AG09309 (cell line): ENCODE results near the gene ZNF521.

ENCODE experiments used
- DNase-seq: peaks from one replicate; pipeline ENCODE4 v3.0.0-alpha.2; 2010; ENCODE audit warnings: low read depth
- H3K4me3 ChIP-seq: 2 replicates; pipeline ENCODE4 v1.5.1; 2011; ENCODE audit warnings: mild to moderate bottlenecking, low read depth, low read length, moderate library complexity; ENCODE audit not compliant: control insufficient read depth
- TF ChIP-seq, protein P1 (sequence below): IDR thresholded peaks from 2 replicates; pipeline ENCODE4 v1.5.1; 2011; ENCODE audit warnings: mild to moderate bottlenecking, low read depth, low read length, inconsistent platforms; ENCODE audit not compliant: insufficient read depth, control insufficient read depth; ENCODE audit errors: missing control alignments

Gene ZNF521

GRCh38 chr18:25248755-25249154 is 103.2 kb downstream of the ZNF521 start:
- no peak overlapping the region for H3K4me3 ChIP-seq
- TF ChIP-seq, protein P1, sequence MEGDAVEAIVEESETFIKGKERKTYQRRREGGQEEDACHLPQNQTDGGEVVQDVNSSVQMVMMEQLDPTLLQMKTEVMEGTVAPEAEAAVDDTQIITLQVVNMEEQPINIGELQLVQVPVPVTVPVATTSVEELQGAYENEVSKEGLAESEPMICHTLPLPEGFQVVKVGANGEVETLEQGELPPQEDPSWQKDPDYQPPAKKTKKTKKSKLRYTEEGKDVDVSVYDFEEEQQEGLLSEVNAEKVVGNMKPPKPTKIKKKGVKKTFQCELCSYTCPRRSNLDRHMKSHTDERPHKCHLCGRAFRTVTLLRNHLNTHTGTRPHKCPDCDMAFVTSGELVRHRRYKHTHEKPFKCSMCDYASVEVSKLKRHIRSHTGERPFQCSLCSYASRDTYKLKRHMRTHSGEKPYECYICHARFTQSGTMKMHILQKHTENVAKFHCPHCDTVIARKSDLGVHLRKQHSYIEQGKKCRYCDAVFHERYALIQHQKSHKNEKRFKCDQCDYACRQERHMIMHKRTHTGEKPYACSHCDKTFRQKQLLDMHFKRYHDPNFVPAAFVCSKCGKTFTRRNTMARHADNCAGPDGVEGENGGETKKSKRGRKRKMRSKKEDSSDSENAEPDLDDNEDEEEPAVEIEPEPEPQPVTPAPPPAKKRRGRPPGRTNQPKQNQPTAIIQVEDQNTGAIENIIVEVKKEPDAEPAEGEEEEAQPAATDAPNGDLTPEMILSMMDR: no peak
- DNase-seq: no peak

- no peak overlapping the region for H3K4me3 ChIP-seq
- DNase-seq: no peak
- TF ChIP-seq, protein P1: no peak
Observed at GRCh38 chr18:25247725-25248124, 104.2 kb downstream of the ZNF521 start.

GRCh38 chr18:25244924-25245698 is 106.9 kb downstream of the ZNF521 start:
- TF ChIP-seq, protein P1: no peak
- H3K4me3 ChIP-seq: no peak overlapping the region
- DNase-seq: no peak

DNA sequence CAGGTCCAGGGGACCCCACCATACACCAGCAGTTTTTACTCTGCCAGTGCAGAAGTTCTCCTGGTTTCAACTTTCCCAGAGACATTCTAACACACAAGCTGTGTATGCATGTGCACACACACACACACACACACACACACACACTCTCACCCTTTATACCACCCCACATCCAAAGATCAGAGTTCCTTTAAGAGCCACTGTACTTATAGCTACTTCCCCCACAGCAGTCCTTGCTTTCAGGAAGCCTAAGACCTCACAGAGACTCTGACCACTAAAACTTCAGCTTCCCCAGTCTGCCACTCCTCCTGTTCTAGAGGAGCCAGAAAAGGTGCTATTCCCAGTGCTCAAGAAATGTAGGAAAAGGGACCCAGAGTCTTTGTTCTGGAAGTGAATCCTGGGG is 107.8 kb downstream of the ZNF521 start:
- H3K4me3 ChIP-seq: no peak overlapping the region
- DNase-seq: no peak
- TF ChIP-seq, protein P1: no peak

DNA sequence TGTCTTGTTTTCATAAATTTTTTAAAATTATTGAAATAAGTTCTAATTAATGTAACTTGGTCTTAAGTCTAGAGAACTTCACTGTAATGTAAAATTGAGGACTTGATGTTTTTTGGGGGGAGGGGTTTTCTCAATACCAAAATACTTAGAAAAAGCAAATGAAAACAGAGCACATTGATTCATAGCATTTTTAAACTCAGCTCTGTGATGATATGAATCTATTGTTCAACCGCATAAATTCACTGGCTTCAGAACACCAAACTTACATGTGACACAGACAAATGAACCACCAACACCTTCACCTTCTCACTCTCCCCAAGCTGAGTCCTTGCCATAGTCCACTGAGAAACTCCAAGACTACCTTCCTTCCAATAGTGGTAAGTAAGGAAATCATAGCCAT is 108.2 kb downstream of the ZNF521 start:
- DNase-seq: no peak
- TF ChIP-seq, protein P1: no peak
- no peak overlapping the region for H3K4me3 ChIP-seq

- TF ChIP-seq, protein P1: no peak
- H3K4me3 ChIP-seq: no peak overlapping the region
- no peak for DNase-seq
Observed at GRCh38 chr18:25243257-25243656, 108.7 kb downstream of the ZNF521 start.
